K562 (cell line): ENCODE results near the gene CCNY. TPM values are rescaled to one million over a fixed set of nuclear protein-coding genes. Genes with fewer than 3 reads are reported as not detected.

ENCODE experiments used
- BRD4 ChIP-seq: fragments of 200-600 bp; sonication (generic); IDR thresholded peaks from 2 replicates; pipeline ENCODE4 v1.6.1; 2017; ENCODE audit warnings: inconsistent platforms
- BRF1 ChIP-seq: IDR thresholded peaks from 3 replicates; pipeline ENCODE4 v1.6.1; 2011; ENCODE audit warnings: borderline replicate concordance, mild to moderate bottlenecking; ENCODE audit not compliant: insufficient read length; ENCODE audit errors: extremely low read depth
- CHCHD3 ChIP-seq: fragments of 250-450 bp; sonication (Bioruptor Pico); IDR thresholded peaks from 2 replicates; pipeline ENCODE4 v2.1.2; 2022; ENCODE audit warnings: mild to moderate bottlenecking
- CHD2 ChIP-seq: IDR thresholded peaks from 2 replicates; pipeline ENCODE4 v1.6.1; 2011; ENCODE audit warnings: low read depth, low read length
- ESRRA ChIP-seq: fragments of 450-650 bp; IDR thresholded peaks from 2 replicates; pipeline ENCODE4 v1.6.1; 2014; ENCODE audit warnings: low read depth, mild to moderate bottlenecking, moderate library complexity, borderline replicate concordance
- ETV6 ChIP-seq, 3 experiments: fragments of 150-350 bp in 1 of 3; sonication (generic) in 1 of 3; formaldehyde crosslinking in 1 of 3; IDR thresholded peaks; 2 replicates each; pipeline versions ENCODE4 v1.6.1 to v1.8.0; 2014 to 2022; ENCODE audit warnings: borderline replicate concordance in 2 of 3, low read depth in 2 of 3, antibody characterized with exemption in 1 of 3, low read length in 1 of 3, mild to moderate bottlenecking in 1 of 3, missing genetic modification reagents in 1 of 3
- HDAC1 ChIP-seq, 2 experiments: fragments of 450-650 bp; IDR thresholded peaks; 2 replicates each; pipeline ENCODE4 v1.6.1; 2016 to 2017; ENCODE audit warnings: inconsistent platforms in 1 of 2, mild to moderate bottlenecking in 1 of 2, moderate library complexity in 1 of 2
- ILF3 ChIP-seq: fragments of 450-650 bp; IDR thresholded peaks from 2 replicates; pipeline ENCODE4 v1.6.1; 2018; ENCODE audit warnings: antibody characterized with exemption, mild to moderate bottlenecking, moderate library complexity, borderline replicate concordance
- IRF2 ChIP-seq: sonication (generic); formaldehyde crosslinking; IDR thresholded peaks from 2 replicates; pipeline ENCODE4 v1.8.1; 2022; ENCODE audit warnings: mild to moderate bottlenecking, missing genetic modification reagents
- NCOA1 ChIP-seq: fragments of 450-650 bp; IDR thresholded peaks from 2 replicates; pipeline ENCODE4 v1.6.1; 2016; ENCODE audit warnings: low read depth
- PCBP2 ChIP-seq: fragments of 200-400 bp; formaldehyde crosslinking; IDR thresholded peaks from 2 replicates; pipeline ENCODE4 v1.6.1; 2018; ENCODE audit warnings: low read length, low read depth, mild to moderate bottlenecking, moderate library complexity; ENCODE audit not compliant: poor library complexity, severe bottlenecking
- STAT5B ChIP-seq: fragments of 250-450 bp; sonication (Bioruptor Pico); IDR thresholded peaks from 2 replicates; pipeline ENCODE4 v1.8.0; 2021; ENCODE audit warnings: mild to moderate bottlenecking, inconsistent platforms
- TBL1XR1 ChIP-seq, 2 experiments: IDR thresholded peaks; 2 replicates each; pipeline ENCODE4 v1.6.1; 2012; ENCODE audit warnings: improper control_type of control experiment in 2 of 2, low read length in 2 of 2, mild to moderate bottlenecking in 1 of 2
- TCFL5 ChIP-seq: fragments of 250-450 bp; sonication (Bioruptor Pico); conservative IDR thresholded peaks from 2 replicates; pipeline ENCODE4 v1.6.1; 2021; ENCODE audit warnings: mild to moderate bottlenecking, moderate library complexity, matching md5 sums
- TRIM28 ChIP-seq: fragments of 450-650 bp; IDR thresholded peaks from 2 replicates; pipeline ENCODE4 v1.6.1; 2017
- ZNF146 ChIP-seq: IDR thresholded peaks from one replicate; pipeline ENCODE4 v1.6.1; 2018; ENCODE audit warnings: missing compliant biosample characterization; ENCODE audit not compliant: unreplicated experiment
- polyA plus RNA-seq, 8 experiments: library from polyadenylated mRNA; depleted of rRNA in 4 of 8; stranded (reverse) in 5 of 8; unstranded in 3 of 8; fragments of >200 nt; fragmentation: Nextera tagmentation in 2 of 8; fragmentation: Illumina TruSeq in 1 of 8; extraction: Ambion mirVana in 2 of 8; extraction: Trizol in 1 of 8; gene quantifications; 2 replicates each; pipeline versions ENCODE4 v1.2.1 to v1.2.3, GENCODE V29; 2011 to 2014; ENCODE audit warnings: inconsistent platforms in 1 of 8, missing spikeins in 1 of 8
- total RNA-seq, 7 experiments: library from RNA; depleted of rRNA in 6 of 7; stranded (reverse); fragments of >200 nt in 6 of 7; fragmentation: Illumina TruSeq in 2 of 7; extraction: Trizol in 2 of 7; gene quantifications; 2 replicates each; pipeline versions ENCODE4 v1.2.1 to v1.2.3, GENCODE V29; 2011 to 2021; ENCODE audit warnings: low replicate concordance in 1 of 7
- TF ChIP-seq, protein P1 (sequence below): fragments of 200-800 bp; sonication (Bioruptor generic); IDR thresholded peaks from 2 replicates; pipeline ENCODE4 v1.6.1; 2017; ENCODE audit warnings: missing genetic modification characterization, missing compliant biosample characterization
- TF ChIP-seq, protein P2 (sequence below): fragments of 200-800 bp; sonication (Bioruptor generic); IDR thresholded peaks from 2 replicates; pipeline ENCODE4 v1.6.1; 2017; ENCODE audit warnings: missing genetic modification characterization, missing compliant biosample characterization
- TF ChIP-seq, protein P3 (sequence below): fragments of 450-650 bp; IDR thresholded peaks from 2 replicates; pipeline ENCODE4 v1.6.1; 2016

The CCNY gene
- total and polyA plus RNA-seq, 9 of the 15 experiments (the other 6 are each of a cell fraction or from before 2014, with no cell fraction given) = 8.4 to 109 (median 38.6) TPM

DNA sequence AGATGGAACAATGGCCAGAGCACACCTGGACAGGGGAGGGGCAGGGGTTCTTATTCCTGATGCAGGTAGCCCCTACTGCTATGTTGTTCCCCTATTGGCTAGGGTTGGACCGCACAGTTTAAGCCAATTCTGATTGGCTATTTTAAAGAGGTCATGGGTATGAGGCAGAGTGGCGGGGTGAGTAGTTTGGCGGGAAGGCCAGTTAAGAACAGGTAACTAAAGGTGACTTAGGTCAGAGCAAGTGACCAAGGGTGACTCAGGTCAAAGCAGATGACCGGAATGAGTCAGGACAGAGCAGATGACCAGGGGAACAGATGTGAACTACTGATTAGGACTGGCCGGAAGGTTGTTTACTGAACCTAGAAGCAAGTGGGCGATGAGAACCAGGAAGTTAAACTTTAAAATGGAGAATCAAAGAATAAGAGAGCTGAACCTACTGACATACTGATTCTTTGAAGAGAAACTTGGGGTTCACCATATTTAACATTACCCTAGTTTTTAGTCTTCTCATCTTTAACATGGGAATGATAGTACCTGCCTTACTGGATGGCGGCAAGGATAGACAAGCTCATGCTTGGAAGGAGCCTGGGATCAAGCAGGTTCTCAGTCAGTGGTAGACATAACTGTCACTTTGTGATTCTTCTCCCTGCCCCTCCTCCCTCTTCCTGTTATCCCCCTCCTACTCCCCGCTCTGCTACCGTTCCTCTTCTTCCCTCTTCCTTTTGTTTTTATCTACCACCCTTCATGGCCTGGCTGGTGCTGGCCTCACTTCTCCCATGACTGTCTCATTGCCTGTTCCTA lies 55.0 kb downstream of the CCNY start (continued):
- no peak for TF ChIP-seq PCBP2
- peak in 1 of 2 experiments; percentile 22; a peak in 2 of 4 replicates for TF ChIP-seq HDAC1 (IDR thresholded peaks at IDR 0.05)
- TF ChIP-seq TCFL5 = 0 out of 2 replicates have a peak, but pooled peaks have one; percentile 8
- TF ChIP-seq, protein P1, sequence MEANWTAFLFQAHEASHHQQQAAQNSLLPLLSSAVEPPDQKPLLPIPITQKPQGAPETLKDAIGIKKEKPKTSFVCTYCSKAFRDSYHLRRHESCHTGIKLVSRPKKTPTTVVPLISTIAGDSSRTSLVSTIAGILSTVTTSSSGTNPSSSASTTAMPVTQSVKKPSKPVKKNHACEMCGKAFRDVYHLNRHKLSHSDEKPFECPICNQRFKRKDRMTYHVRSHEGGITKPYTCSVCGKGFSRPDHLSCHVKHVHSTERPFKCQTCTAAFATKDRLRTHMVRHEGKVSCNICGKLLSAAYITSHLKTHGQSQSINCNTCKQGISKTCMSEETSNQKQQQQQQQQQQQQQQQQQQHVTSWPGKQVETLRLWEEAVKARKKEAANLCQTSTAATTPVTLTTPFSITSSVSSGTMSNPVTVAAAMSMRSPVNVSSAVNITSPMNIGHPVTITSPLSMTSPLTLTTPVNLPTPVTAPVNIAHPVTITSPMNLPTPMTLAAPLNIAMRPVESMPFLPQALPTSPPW (CRISPR knock-in tag) = peak; percentile 72
- peak in 1 of 2 experiments; percentile 68; a peak in 2 of 4 replicates for TF ChIP-seq TBL1XR1 (IDR thresholded peaks at IDR 0.05; ENCODE audit: low read length in 2 of 2)
- TF ChIP-seq ETV6 (IDR thresholded peaks at IDR 0.05; ENCODE audit: borderline replicate concordance in 1 of 2, low read depth in 2 of 2, low read length in 1 of 2) = peak; percentile 54 to 57; a peak in 3 of 4 replicates
- TF ChIP-seq ETV6 (CRISPR knock-in tag; IDR thresholded peaks at IDR 0.05; ENCODE audit: borderline replicate concordance) = no peak
- peak; percentile 92 for TF ChIP-seq NCOA1
- TF ChIP-seq TRIM28 = no peak; the same call in 1 of the 2 replicates
- TF ChIP-seq ESRRA = peak; percentile 98
- TF ChIP-seq, protein P2, sequence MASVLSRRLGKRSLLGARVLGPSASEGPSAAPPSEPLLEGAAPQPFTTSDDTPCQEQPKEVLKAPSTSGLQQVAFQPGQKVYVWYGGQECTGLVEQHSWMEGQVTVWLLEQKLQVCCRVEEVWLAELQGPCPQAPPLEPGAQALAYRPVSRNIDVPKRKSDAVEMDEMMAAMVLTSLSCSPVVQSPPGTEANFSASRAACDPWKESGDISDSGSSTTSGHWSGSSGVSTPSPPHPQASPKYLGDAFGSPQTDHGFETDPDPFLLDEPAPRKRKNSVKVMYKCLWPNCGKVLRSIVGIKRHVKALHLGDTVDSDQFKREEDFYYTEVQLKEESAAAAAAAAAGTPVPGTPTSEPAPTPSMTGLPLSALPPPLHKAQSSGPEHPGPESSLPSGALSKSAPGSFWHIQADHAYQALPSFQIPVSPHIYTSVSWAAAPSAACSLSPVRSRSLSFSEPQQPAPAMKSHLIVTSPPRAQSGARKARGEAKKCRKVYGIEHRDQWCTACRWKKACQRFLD (CRISPR knock-in tag) = peak; percentile 81; the same call in 1 of the 2 replicates
- TF ChIP-seq, protein P3, sequence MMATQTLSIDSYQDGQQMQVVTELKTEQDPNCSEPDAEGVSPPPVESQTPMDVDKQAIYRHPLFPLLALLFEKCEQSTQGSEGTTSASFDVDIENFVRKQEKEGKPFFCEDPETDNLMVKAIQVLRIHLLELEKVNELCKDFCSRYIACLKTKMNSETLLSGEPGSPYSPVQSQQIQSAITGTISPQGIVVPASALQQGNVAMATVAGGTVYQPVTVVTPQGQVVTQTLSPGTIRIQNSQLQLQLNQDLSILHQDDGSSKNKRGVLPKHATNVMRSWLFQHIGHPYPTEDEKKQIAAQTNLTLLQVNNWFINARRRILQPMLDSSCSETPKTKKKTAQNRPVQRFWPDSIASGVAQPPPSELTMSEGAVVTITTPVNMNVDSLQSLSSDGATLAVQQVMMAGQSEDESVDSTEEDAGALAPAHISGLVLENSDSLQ = peak; percentile 88
- TF ChIP-seq CHD2 = no peak
- TF ChIP-seq IRF2 (CRISPR knock-in tag) = no peak
- no peak for TF ChIP-seq BRD4
- TF ChIP-seq BRF1 = no peak
- no peak for TF ChIP-seq ILF3
- no peak for TF ChIP-seq ZNF146 (CRISPR knock-in tag)
- TF ChIP-seq STAT5B (CRISPR knock-in tag) = no peak
- no peak for TF ChIP-seq CHCHD3
